ENCODE results near the gene EP400. TPM values are rescaled to one million over a fixed set of nuclear protein-coding genes. Genes with fewer than 3 reads are reported as not detected.

The EP400 gene
- total and polyA plus RNA-seq, 2 of the 8 experiments (the other 6 are each of a cell fraction or from before 2014, with no cell fraction given), result 13.1 to 69.7 TPM

GRCh38 chr12:132030367-132031038, 80.8 kb downstream of the EP400 start:
- Histone ChIP-seq H3K27me3 (replicated peaks in 1 of 4; ENCODE audit: control insufficient read depth in 3 of 4, extremely low read depth in 1 of 4, insufficient read depth in 3 of 4, low read length in 3 of 4) (no peaks in the 10 kb centered on the region), H2AFZ (ENCODE audit: low read length) (no peak overlapping the region), H3K9me3 (ENCODE audit: insufficient read depth in 2 of 2, low read depth in 1 of 2, low read length in 1 of 2) (no peaks in the 10 kb centered on the region), H2BK12ac (ENCODE audit: low read depth, low read length) (no peak overlapping the region), H3K79me2 (ENCODE audit: control insufficient read depth in 1 of 2, insufficient read depth in 2 of 2, low read length in 2 of 2) (no peaks in the 10 kb centered on the region), H4K5ac (ENCODE audit: insufficient read length, low read depth, low read length) (no peak overlapping the region), H3K27ac (ENCODE audit: low read depth, low read length) (no peak overlapping the region), H3K23me2 (ENCODE audit: low read depth, low read length) (no peaks in the 10 kb centered on the region), H3K9ac (replicated peaks in 1 of 4; ENCODE audit: extremely low read depth in 1 of 4, low read depth in 3 of 4, low read length in 3 of 4) (no peak overlapping the region), H2BK5ac (ENCODE audit: low read depth, low read length) (no peak overlapping the region), H3K14ac (ENCODE audit: insufficient read length) (no peak overlapping the region), H3K36me3 (ENCODE audit: control insufficient read depth in 2 of 4, insufficient read depth in 4 of 4, low read length in 3 of 4) (peaks cover 24 to 86% (median 64%) of the 10 kb centered on the region in 4 experiments), H4K20me1 (replicated peaks in 1 of 2; ENCODE audit: control insufficient read depth in 1 of 2, insufficient read depth in 2 of 2, low read length in 2 of 2) (peaks cover 0 to 9% of the 10 kb centered on the region in 2 experiments), H3K4me2 (ENCODE audit: insufficient read depth in 1 of 2, low read depth in 2 of 2, low read length in 2 of 2) (no peak overlapping the region), H4K8ac (ENCODE audit: extremely low read depth, insufficient read depth, low read length) (no peak overlapping the region), H3K4me3 (ENCODE audit: extremely low read depth in 1 of 4, insufficient read depth in 2 of 4, low read depth in 3 of 4, low read length in 4 of 4) (no peak overlapping the region), H3K56ac (replicated peaks; ENCODE audit: insufficient read length, low read depth, low read length) (no peak overlapping the region), H2BK120ac (replicated peaks; ENCODE audit: low read depth, low read length) (no peak overlapping the region), H3K18ac (ENCODE audit: extremely low read depth, low read length) (no peak overlapping the region), H4K91ac (replicated peaks; ENCODE audit: insufficient read length, low read length) (no peak overlapping the region), H2BK15ac (ENCODE audit: low read length) (no peak overlapping the region), H2BK20ac (ENCODE audit: low read length) (no peak overlapping the region), H3K4me1 (replicated peaks in 1 of 4; ENCODE audit: control insufficient read depth in 3 of 4, insufficient read depth in 4 of 4, low read length in 3 of 4) (no peaks in the 10 kb centered on the region), H3K23ac (ENCODE audit: insufficient read length) (no peak overlapping the region), H3K4ac (replicated peaks; ENCODE audit: insufficient read length, low read depth, low read length) (no peak overlapping the region), H2AK5ac (ENCODE audit: low read depth, low read length) (no peak overlapping the region), H3K79me1 (ENCODE audit: low read depth, low read length) (no peaks in the 10 kb centered on the region)
- no peak for FAIRE-seq
- WGBS, 2 experiments (ENCODE audit: extremely low coverage in 1 of 2, insufficient coverage in 1 of 2, insufficient read length in 1 of 2, insufficient replicate concordance in 2 of 2, low coverage in 1 of 2, low lambda C conversion rate in 2 of 2, missing lambda C conversion rate in 1 of 2), result 95% methylated on average over 11 of the region's 11 CpGs; no CpG with 5 or more reads in 1 of the 2 experiments
- DNase-seq (ENCODE audit: low read depth in 1 of 2, low spot score in 2 of 2), result no peak
- no peak for TF ChIP-seq CBX5 (IDR thresholded peaks at IDR 0.05; ENCODE audit: low read depth, low read length)
- no peak for TF ChIP-seq GABPA (IDR thresholded peaks at IDR 0.05; ENCODE audit: borderline replicate concordance, insufficient read depth, low read length)
- TF ChIP-seq TAF1 (IDR thresholded peaks at IDR 0.05; ENCODE audit: low read depth, low read length), result no peak
- TF ChIP-seq SP2 (IDR thresholded peaks at IDR 0.05; ENCODE audit: low read length), result no peak
- no peak for TF ChIP-seq ASH2L (IDR thresholded peaks at IDR 0.05; ENCODE audit: low read length)
- TF ChIP-seq SIRT6 (IDR thresholded peaks at IDR 0.05; ENCODE audit: low read length), result no peak
- no peak for TF ChIP-seq SAP30 (IDR thresholded peaks at IDR 0.05; ENCODE audit: insufficient read depth, insufficient replicate concordance, low read length)
- no peak for TF ChIP-seq YY1 (IDR thresholded peaks at IDR 0.05; ENCODE audit: low read depth, low read length)
- no peak for TF ChIP-seq KDM4A (IDR thresholded peaks at IDR 0.05; ENCODE audit: low read depth, low read length, severe bottlenecking)
- ChIA-PET POLR2A (ENCODE audit: partially characterized antibody) (no interaction called here), CTCF (ENCODE audit: partially characterized antibody) (interaction anchor here (1.0 to 1.2 kb wide), 2 partner anchors 11 to 16 kb away, joined by 3 read pairs; no protein-coding TSS in a partner anchor)

All from H1 (cell line).